ENCODE results near the gene ZDHHC16.

The ZDHHC16 gene

DNA sequence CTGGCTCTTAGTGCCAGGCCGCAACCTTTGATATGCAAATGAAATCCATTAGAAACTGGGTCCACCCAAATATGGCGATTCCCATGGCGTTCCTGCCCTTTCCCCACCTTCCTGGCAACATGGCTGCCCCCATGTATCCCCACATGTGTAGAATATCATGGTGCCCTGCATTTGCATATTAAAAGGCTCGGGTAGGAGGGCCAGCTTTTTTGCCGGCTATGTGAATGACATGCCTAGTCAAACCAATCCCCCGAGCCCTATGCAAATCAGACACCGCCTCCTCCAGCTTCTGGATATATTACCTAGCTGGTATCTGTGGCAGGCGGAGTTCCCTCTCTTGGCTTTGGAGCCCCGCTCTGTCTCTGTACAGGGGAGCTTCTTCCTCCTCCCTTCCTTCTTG lies 34.0 kb downstream of the ZDHHC16 start:
- no peak for DNase-seq (ENCODE audit: low spot score)

DNA sequence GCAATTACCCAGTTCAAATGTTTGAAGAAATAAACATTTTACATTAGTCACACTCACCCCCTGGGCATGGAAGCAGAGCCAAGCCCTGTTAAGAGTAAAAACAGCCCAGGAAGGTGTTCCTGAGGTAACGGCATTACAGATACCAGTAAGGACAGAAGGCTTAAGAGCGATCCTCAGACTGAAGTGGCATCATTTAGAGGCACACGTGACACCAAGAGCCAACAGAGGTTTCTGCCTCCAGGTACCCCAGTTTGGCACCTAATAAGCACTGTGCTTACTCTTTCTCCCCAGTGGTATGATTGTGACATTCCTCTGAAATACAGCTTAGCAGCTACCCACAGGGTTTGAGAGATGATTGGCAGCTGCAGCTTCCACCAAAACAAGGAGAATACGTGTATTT lies 35.1 kb downstream of the ZDHHC16 start:
- DNase-seq (ENCODE audit: low spot score), result no peak

GRCh38 chr10:97482381-97482780 lies 36.4 kb downstream of the ZDHHC16 start:
- DNase-seq (ENCODE audit: low spot score), result no peak

DNA sequence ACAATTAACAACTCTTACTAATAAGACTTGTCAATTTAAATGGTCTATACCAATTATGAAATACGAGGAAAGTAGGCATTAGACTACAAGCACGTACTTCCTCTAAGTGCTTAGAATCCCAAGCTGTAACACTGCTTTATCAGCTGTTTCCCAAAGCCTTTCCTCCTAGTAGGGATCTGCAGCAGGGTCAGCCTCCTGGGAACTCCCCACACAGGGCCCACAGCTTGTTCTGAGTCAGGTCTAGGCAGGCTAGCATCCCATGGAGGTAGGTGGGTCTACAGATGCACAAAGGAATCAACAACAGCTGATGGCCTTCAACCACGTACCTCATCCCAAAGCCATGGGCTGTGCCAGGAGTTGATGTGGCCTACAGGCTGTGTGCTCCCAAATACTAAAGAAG lies 37.5 kb downstream of the ZDHHC16 start:
- no peak for DNase-seq (ENCODE audit: low spot score)

DNA sequence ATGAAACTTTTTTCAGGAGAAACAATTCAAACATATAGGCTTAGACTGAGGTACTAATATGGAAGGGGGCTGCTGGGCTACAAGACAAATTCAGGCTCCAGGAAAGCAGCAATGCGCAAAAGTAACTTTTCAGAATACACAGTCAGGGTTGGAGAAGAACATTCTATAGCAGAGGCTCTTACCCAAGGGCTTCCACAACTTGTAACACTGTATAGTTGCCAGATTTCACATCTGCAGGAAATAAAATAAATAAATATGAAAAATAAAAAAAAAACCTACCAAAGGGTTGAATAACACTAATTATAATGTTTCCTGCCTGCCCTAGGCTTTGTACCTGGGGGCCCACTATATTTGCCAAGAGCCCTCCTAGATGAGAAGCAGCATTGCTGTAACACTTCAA lies 37.9 kb downstream of the ZDHHC16 start:
- DNase-seq (ENCODE audit: low spot score), result no peak

- no peak for DNase-seq (ENCODE audit: low spot score)
Observed at GRCh38 chr10:97485647-97486281, 39.8 kb downstream of the ZDHHC16 start.

DNA sequence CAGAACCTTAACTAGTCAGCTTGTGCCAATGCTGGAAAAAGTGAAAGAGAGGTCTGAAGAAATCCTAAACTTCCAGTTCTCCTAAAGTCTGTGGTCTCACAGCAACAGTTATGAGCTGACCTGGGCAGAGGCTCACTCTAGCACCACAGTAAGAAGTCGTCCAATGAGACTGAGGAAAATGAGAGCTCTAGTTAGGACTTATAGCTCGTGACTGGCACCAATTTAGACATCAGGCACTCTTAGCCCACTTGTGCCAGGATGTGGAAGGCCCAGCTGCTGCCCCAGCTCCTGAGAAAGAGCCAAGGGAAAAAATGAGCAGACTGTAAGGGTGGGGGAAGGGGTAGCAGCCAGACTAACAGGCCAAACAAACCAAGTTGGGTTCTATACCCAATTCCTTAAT lies 44.6 kb downstream of the ZDHHC16 start:
- DNase-seq (ENCODE audit: low spot score), result no peak

DNA sequence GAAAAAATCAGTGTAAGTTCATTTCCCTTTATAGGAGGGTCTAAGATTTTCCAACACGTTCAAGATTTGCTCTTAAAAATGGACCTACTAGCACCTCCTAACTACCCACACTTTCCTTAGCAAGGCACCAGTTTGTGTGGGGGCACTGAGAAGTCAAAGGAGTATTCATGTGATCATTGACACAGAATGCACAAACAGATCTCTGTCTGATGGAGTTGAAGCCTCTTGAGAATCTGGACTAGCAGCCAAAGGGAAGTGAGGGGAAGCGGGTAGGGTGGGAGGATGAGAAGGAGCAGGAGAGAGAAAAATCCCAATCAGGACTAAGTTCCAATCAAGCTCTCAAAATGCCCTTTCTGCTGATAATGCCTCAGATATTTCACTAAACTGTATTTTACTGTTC lies 48.2 kb downstream of the ZDHHC16 start:
- no peak for DNase-seq (ENCODE audit: low spot score)

GRCh38 chr10:97494863-97495506 lies 49.0 kb downstream of the ZDHHC16 start:
- peak; percentile 4 for DNase-seq (ENCODE audit: low spot score)

GRCh38 chr10:97497572-97498075 lies 51.6 kb downstream of the ZDHHC16 start:
- peak; percentile 63 for DNase-seq (ENCODE audit: low spot score)

DNA sequence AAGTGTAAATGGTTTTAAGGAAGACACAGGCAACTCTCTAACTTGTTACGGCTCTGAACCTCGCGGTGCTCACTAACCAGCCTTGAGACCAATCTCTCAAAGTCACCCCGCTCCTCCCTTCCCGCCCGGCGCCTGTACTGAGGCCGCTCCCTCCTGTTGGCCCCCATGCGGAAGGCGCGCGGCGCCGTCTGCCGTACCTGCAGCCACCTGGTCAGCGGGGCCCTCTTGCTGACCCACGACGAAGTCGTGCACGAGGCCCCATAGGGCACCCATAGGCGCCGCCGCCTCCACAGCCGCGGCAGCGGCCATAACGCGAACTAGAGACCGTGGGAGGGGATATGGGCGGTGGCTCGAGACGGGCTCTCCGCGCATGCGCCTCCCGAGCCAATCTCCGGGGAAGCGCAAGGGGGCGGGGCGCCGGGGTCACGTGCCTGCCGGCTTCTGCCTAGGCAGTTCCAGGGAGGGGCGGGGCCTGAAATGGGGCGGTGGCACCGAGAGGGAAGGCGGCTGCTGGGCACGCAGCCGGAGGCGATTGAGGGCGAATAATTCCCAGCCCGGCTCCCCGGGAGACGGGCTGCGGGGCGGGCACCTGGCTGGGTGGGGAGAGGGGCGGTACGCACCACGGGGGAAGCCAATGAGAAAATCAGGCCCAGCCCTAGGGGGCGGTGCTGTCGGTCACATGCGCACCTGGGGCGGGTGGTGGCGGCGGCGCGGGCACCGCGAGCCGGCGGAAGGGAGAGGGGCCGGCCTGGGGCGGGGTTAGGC lies 52.3 kb downstream of the ZDHHC16 start, which contains the start of gene MMS19:
TSS of gene MMS19 (minus strand) at position 347 of the 765 bp plus-strand sequence. CDS start at position 309, 38 bp downstream.
- peak; percentile 98 for DNase-seq (ENCODE audit: low spot score)

DNA sequence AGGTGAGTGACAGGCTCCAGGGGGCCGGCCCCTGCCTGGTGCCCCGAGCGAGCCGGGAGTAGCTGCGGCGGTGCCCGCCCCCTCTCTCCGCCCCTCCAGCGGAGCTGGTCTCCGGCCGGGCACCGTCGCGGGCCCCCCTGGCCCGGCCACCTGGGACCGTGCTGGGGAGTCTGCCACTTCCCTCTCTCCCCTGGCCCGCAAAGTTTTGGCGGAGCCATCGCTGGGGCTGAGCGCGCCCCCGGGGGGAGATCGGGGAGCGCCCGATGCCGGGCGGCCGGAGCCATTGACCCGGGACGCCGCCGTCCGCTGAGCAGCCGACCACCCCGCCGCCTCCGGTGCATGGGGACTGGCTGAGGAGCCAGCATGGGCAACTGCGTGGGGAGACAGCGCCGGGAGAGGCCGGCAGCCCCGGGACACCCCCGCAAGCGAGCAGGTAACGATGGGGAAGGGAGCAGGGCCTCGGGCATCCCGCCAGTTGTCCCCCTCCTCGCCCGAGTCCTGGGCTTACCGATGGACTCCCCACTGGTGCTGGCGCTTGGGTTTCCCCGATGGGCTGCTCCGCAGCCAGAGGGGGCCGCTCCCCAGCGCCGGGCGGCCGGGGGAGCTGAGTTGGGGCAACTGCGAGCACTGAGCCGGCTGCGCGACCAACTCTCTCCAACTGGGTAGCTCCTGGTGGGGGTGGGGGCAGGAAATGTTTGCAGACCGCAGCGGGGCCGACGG lies 53.0 kb downstream of the ZDHHC16 start, which contains the start of gene UBTD1:
TSS of gene UBTD1 (plus strand) at position 84 of the 720 bp plus-strand sequence. CDS start at position 364, 280 bp downstream.
- DNase-seq (ENCODE audit: low spot score), result peak; percentile 2

- no peak for DNase-seq (ENCODE audit: low spot score)
Observed at GRCh38 chr10:97499561-97500296, 53.8 kb downstream of the ZDHHC16 start.

DNA sequence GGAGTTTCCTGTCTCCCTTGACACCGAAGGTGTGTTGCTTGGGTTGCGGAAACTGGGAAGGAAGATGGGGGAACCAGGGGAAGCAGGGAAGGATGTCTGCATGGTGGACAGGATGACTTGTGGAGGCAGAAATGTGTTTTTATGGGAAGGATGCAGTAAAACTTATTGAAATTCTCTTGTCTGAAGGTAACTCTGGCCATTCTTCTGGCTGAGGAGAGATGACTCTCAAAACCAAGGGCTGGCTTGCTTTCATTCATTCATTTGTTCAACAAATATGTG lies 54.3 kb downstream of the ZDHHC16 start:
- no peak for DNase-seq (ENCODE audit: low spot score)

DNA sequence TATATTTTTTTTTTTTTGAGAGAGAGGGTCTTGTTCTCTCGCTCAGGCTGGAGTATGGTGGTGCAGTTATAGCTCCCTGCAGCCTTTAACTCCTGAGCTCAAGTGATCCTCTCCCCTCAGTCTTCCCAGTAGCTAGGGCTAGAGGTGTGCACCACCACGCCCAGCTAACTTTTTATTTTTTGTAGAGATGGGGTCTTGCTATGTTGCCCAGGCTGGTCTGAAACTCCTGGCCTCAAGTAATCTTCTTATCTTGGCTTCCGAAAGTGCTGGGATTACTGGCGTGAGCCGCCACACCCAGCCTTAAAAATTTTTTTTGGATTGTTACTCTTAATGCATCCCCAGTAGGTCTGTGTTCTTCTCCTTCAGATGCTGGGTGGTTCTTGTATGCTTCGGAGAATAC lies 56.9 kb downstream of the ZDHHC16 start:
- DNase-seq (ENCODE audit: low spot score), result no peak

DNA sequence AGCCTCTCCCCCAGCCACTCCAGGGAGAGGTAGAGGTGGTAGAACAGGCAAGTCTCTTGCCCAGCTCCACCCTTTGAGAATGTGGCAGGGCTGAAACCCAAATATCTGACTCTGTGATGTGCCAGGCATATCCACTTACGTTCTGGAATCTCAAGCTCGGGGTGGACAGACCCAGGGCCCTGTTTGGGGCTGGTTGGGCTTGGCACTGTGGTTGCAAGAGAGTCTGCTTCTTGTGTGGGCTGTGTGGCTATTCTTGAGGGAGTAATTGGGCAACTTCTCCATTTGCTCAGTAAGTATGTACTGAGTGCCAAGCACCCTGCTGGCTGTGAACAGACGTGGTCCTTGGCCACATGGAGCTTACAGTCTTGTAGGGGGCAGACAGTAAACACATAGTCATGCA lies 57.4 kb downstream of the ZDHHC16 start:
- DNase-seq (ENCODE audit: low spot score), result no peak

- no peak for DNase-seq (ENCODE audit: low spot score)
Observed at GRCh38 chr10:97505152-97505551, 59.2 kb downstream of the ZDHHC16 start.

DNA sequence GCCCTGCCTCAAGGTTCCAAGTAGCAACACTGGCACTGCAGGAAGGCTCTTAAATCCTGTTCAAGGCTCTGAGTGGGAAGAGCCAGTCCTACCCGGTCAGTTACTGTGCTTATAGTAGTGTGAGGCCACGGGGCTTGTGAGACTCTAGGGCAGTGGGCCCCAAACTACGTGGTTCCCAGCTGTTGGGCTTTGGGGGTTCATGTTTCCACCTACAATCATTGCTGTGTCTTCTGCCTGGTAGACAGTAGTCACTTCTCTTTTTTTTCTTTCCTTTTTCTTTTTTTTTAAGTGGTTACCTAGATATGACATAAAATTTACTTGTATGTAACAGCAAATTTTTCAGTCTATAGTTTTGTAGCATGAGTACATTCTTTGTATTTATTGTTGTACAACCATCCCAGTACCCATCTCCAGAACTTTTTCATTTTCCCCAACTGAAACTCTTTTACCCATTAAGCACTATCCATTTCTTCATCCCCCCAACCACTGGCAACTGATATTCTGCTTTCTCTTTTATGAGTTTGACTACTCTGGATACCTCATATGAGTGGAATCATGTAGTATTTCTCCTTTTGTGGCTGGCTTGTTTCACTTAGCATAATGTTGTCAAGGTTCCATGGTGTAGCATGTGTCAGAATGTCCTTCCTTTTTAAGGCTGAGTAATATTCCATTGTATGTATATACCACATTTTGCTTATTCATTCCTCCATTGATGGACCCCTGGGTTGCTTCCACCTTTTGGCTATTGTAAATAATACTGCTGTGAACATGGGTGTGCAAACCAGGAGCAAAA lies 60.4 kb downstream of the ZDHHC16 start:
- no peak for DNase-seq (ENCODE audit: low spot score)
